ENCODE data around the gene CRTC1. TPM values are rescaled to one million over a fixed set of nuclear protein-coding genes. Genes with fewer than 3 reads are reported as not detected.
"Not testable (repeated sequence)": the region's sequence is repeated elsewhere in the genome, so short reads cannot be mapped to it uniquely, and the experiment has no call there.

Gene CRTC1
- total RNA-seq, 4 donors from 2014 or later = 2.4 to 17.5 (median 6.7) TPM

- no peaks in the 10 kb centered on the region for H3K4me1 ChIP-seq
- no peaks in the 10 kb centered on the region for H3K27me3 ChIP-seq
- intact Hi-C loops (cut with DNase I; ENCODE audit: low total_unique reads) = no loop called here
- H3K9me3 ChIP-seq = no peaks in the 10 kb centered on the region
- no peak for DNase-seq
- no peak overlapping the region for H3K27ac ChIP-seq
- no peaks in the 10 kb centered on the region for H3K36me3 ChIP-seq
- H3K4me3 ChIP-seq = no peak overlapping the region
- TF ChIP-seq CTCF (IDR thresholded peaks at IDR 0.05) (no peak), POLR2A (IDR thresholded peaks at IDR 0.05) (no peak)
Measured at GRCh38 chr19:18719541-18719940, 36.1 kb downstream of the CRTC1 start.

GRCh38 chr19:18723871-18724377 is 40.4 kb downstream of the CRTC1 start:
- Histone ChIP-seq H3K36me3 (no peaks in the 10 kb centered on the region), H3K4me3 (no peak overlapping the region), H3K27me3 (no peaks in the 10 kb centered on the region), H3K27ac (no peak overlapping the region), H3K4me1 (no peaks in the 10 kb centered on the region), H3K9me3 (no peaks in the 10 kb centered on the region)
- DNase-seq = no peak
- intact Hi-C loops (cut with DNase I; ENCODE audit: low total_unique reads) = no loop called here
- TF ChIP-seq POLR2A (IDR thresholded peaks at IDR 0.05) = no peak
- no peak for TF ChIP-seq CTCF (IDR thresholded peaks at IDR 0.05)

GRCh38 chr19:18725841-18726770 is 42.6 kb downstream of the CRTC1 start:
- Histone ChIP-seq H3K27me3 (no peaks in the 10 kb centered on the region), H3K4me3 (no peak overlapping the region), H3K36me3 (no peaks in the 10 kb centered on the region), H3K9me3 (no peaks in the 10 kb centered on the region), H3K4me1 (no peaks in the 10 kb centered on the region), H3K27ac (peak overlapping the region in 1 of 2 donors; percentile 37)
- TF ChIP-seq POLR2A (IDR thresholded peaks at IDR 0.05) = no peak
- intact Hi-C loops (cut with DNase I; ENCODE audit: low total_unique reads) = no loop called here
- DNase-seq = peak; percentile 37 to 74

- no peak overlapping the region for H3K4me3 ChIP-seq
- intact Hi-C loops (cut with DNase I; ENCODE audit: low total_unique reads) = no loop called here
- H3K27ac ChIP-seq = no peak overlapping the region
- no peaks in the 10 kb centered on the region for H3K27me3 ChIP-seq
- no peaks in the 10 kb centered on the region for H3K9me3 ChIP-seq
- DNase-seq = no peak
- TF ChIP-seq CTCF (IDR thresholded peaks at IDR 0.05) (no peak), POLR2A (IDR thresholded peaks at IDR 0.05) (no peak)
- H3K4me1 ChIP-seq = no peaks in the 10 kb centered on the region
- no peaks in the 10 kb centered on the region for H3K36me3 ChIP-seq
Measured at GRCh38 chr19:18726846-18727245, 43.4 kb downstream of the CRTC1 start.

- DNase-seq; H3K27me3 ChIP-seq; H3K36me3 ChIP-seq; H3K27ac ChIP-seq; H3K4me3 ChIP-seq; intact Hi-C loops (cut with DNase I; ENCODE audit: low total_unique reads); H3K9me3 ChIP-seq; H3K4me1 ChIP-seq: not testable (repeated sequence)
Measured at GRCh38 chr19:18727602-18728001, 44.1 kb downstream of the CRTC1 start.

- Histone ChIP-seq H3K36me3 (no peaks in the 10 kb centered on the region), H3K4me3 (no peak overlapping the region), H3K27ac (no peak overlapping the region), H3K27me3 (no peaks in the 10 kb centered on the region), H3K9me3 (no peaks in the 10 kb centered on the region), H3K4me1 (no peaks in the 10 kb centered on the region)
- intact Hi-C loops (cut with DNase I; ENCODE audit: low total_unique reads) = no loop called here
- no peak for DNase-seq
- TF ChIP-seq CTCF (IDR thresholded peaks at IDR 0.05) (no peak), POLR2A (IDR thresholded peaks at IDR 0.05) (no peak)
Measured at GRCh38 chr19:18729933-18730530, 46.6 kb downstream of the CRTC1 start.

All from uterus (tissue), 4 donors.